Right cardiac atrium (tissue), 5 donors: Measurements from ENCODE around the gene GLIPR2. TPM values are rescaled to one million over a fixed set of nuclear protein-coding genes. Genes with fewer than 3 reads are reported as not detected.
"Not testable (repeated sequence)": the region's sequence is repeated elsewhere in the genome, so short reads cannot be mapped to it uniquely, and the experiment has no call there.

Experiments used
- ATAC-seq, 2 donors: fragments of 200-7000 bp; cut with Tn5 transposase; one replicate each; pipeline versions ENCODE4 v1.8.0 to v1.9.1; 2020; ENCODE audit warnings: moderate library complexity in 2 of 2, mild to moderate bottlenecking in 1 of 2
- DNase-seq, 3 donors: peaks; one replicate each; pipeline ENCODE4 v3.0.0-alpha.2; 2020
- H3K27ac ChIP-seq: one replicate; pipeline ENCODE4 v1.5.1; 2013; ENCODE audit warnings: mild to moderate bottlenecking, low read length, control low read depth, moderate library complexity
- H3K27me3 ChIP-seq: one replicate; pipeline ENCODE4 v1.6.1; 2013; ENCODE audit not compliant: control insufficient read depth, insufficient read depth
- H3K4me1 ChIP-seq: one replicate; pipeline ENCODE4 v1.6.1; 2013; ENCODE audit warnings: low read length; ENCODE audit not compliant: control insufficient read depth, insufficient read depth
- H3K4me3 ChIP-seq: one replicate; pipeline ENCODE4 v1.5.1; 2013; ENCODE audit warnings: low read length, control low read depth
- H3K9me3 ChIP-seq: one replicate; pipeline ENCODE4 v1.6.1; 2013; ENCODE audit warnings: low read length; ENCODE audit not compliant: control insufficient read depth
- WGBS: extraction: QIAGEN DNeasy Blood & Tissue Kit; methylation state at CpG from one replicate; pipeline ENCODE4 v1.1.7; 2013; 5-methylcytosine and 5-hydroxymethylcytosine counted together
- intact Hi-C, 4 donors: fragments of 100-400 bp; cut with DNase I; formaldehyde crosslinking; loops; one replicate each; pipeline versions ENCODE4 v1.11.0 to v1.14.0; 2022 to 2023
- polyA plus RNA-seq: library from polyadenylated mRNA; stranded (reverse); fragments of 200-250 nt; gene quantifications from one replicate; pipeline ENCODE4 v1.2.3, GENCODE V29; 2013
- total RNA-seq, 4 donors: library from RNA; stranded (reverse); fragmentation: NEBNext Ultra II Directional; extraction: Animal tissue kit (Norgen Biotek cat#: 25700); gene quantifications; one replicate each; pipeline ENCODE4 v1.2.1, GENCODE V29; 2021
- donor health status: healthy with polysubstance abuse.
- donor health status: DM: no; HTN: yes; CAD: no.
- donor health status: DM: no; HTN: no; CAD: no.
- donor health status: DM: no; HTN: yes; CAD: no; lungs with severe emphysema.
- donor health status: DM: yes; HTN: yes; CAD: no.

The GLIPR2 gene
- total and polyA plus RNA-seq, 5 donors: 8.8 to 23.2 (median 12.8) TPM

GRCh38 chr9:36164372-36164771, 27.8 kb downstream of the GLIPR2 start:
- no peaks in the 10 kb centered on the region for H3K27me3 ChIP-seq
- intact Hi-C loops: loop anchor here in 1 of 4 donors (10.0 kb wide), 1 partner anchor 60 kb away; no protein-coding TSS in a partner anchor
- DNase-seq (peak in 1 of 3 donors; percentile 67), ATAC-seq (no peak)
- 80% methylated on average over 6 of the region's 6 CpGs for WGBS
- H3K9me3 ChIP-seq: no peaks in the 10 kb centered on the region
- H3K27ac ChIP-seq: no peak overlapping the region
- H3K4me1 ChIP-seq: no peaks in the 10 kb centered on the region
- H3K4me3 ChIP-seq: no peak overlapping the region

GRCh38 chr9:36164989-36165388, 28.5 kb downstream of the GLIPR2 start:
- Histone ChIP-seq H3K4me3 (no peak overlapping the region), H3K4me1 (no peaks in the 10 kb centered on the region), H3K27me3 (no peaks in the 10 kb centered on the region), H3K27ac (no peak overlapping the region), H3K9me3 (no peaks in the 10 kb centered on the region)
- WGBS: 81% methylated on average over 3 of the region's 3 CpGs
- intact Hi-C loops: loop anchor here in 1 of 4 donors (10.0 kb wide), 1 partner anchor 60 kb away; no protein-coding TSS in a partner anchor
- DNase-seq (no peak), ATAC-seq (no peak)

- no peaks in the 10 kb centered on the region for H3K4me1 ChIP-seq
- WGBS: 38% methylated on average over 12 of the region's 12 CpGs
Measured at GRCh38 chr9:36165826-36166167, 29.3 kb downstream of the GLIPR2 start.

DNA sequence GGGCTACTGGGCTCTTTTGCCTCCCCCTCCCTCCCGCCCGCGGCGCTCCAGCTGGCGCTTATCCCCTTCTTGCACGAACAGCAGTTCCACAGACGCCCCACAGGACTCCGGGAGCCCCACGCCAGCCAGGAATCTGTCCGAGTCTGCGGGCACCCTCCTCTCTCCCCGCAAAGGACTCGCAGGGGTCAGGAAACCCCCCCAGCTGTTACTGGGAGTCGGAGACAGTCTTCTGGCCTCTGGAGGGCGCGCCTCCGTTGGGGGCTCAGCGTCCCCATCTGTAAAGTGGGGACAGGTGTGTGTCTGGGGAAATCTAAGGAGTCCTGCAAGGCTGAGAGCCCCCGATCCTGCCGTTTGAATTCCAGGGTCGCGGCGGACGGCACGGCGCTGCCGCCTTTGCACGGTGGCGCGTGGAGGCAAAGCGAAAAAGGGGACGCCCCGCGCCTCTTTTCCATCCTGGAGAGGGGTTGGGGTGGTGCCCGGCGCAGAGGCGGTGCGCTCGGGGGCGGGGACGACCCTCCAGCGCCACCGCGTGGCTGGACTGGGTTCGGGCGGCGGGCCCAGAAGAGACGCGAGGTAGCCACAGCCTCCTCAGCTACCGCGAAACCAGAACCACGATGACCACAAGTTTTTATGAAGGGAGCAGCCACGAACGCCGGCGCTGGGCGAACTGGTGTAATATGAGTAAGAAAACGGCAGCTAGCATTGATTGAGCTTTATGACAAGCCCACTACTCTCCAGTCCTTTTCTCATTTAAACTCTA, 29.8 kb downstream of the GLIPR2 start:
- Histone ChIP-seq H3K27ac (peak overlapping the region; percentile 8), H3K27me3 (no peaks in the 10 kb centered on the region), H3K4me3 (peak overlapping the region; percentile 33), H3K9me3 (no peaks in the 10 kb centered on the region), H3K4me1 (no peaks in the 10 kb centered on the region)
- 2% methylated on average over 58 of the region's 58 CpGs for WGBS
- DNase-seq: peak; percentile 84 to 94 (median 93)
- intact Hi-C loops: loop anchor here (2.0 to 10.0 kb wide), 2 partner anchors 62 to 64 kb away; no protein-coding TSS in a partner anchor
- ATAC-seq: peak; percentile 94

More at GRCh38 chr9:36165826-36166167, 29.3 kb downstream of the GLIPR2 start:
- Histone ChIP-seq H3K27ac (no peak overlapping the region), H3K4me3 (peak overlapping the region; percentile 33), H3K27me3 (no peaks in the 10 kb centered on the region), H3K9me3 (no peaks in the 10 kb centered on the region)
- intact Hi-C loops: loop anchor here (2.0 to 10.0 kb wide), 2 partner anchors 61 to 63 kb away; no protein-coding TSS in a partner anchor
- no peak for DNase-seq
- ATAC-seq: peak; percentile 20 to 50

DNA sequence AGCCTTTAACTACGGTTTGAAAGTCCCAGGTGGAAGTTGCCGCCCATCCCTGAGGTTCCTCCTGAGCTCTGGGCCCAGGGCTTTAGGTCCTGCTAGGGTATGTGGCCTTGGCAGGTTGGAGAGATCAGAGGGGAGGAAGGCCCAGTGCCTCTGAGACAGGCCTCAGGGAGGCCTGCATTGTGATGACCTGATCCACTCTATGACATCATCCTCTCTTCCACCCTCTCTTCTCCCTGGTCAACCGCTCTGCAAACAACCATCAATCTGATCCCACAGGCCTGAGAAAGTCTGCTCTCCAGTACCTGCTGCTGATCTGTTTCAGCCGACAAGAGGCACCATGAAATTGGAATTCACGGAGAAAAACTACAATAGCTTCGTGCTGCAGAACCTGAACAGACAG, 32.6 kb downstream of the GLIPR2 start, which contains the start of gene CCIN:
Gene CCIN (plus strand): TSS at position 223 of the 400 bp plus-strand sequence. CDS start 115 bp downstream, at position 338.
- Histone ChIP-seq H3K27me3 (no peaks in the 10 kb centered on the region), H3K4me1 (no peaks in the 10 kb centered on the region), H3K4me3 (no peak within 1 kb of the TSS), H3K27ac (no peak within 1 kb of the TSS), H3K9me3 (no peaks in the 10 kb centered on the region)
- DNase-seq (no peak), ATAC-seq (no peak)
- 87% methylated on average over 6 of the region's 6 CpGs for WGBS
- intact Hi-C loops: loop anchor here in 1 of 4 donors (10.0 kb wide), 1 partner anchor 64 kb away; no protein-coding TSS in a partner anchor

DNA sequence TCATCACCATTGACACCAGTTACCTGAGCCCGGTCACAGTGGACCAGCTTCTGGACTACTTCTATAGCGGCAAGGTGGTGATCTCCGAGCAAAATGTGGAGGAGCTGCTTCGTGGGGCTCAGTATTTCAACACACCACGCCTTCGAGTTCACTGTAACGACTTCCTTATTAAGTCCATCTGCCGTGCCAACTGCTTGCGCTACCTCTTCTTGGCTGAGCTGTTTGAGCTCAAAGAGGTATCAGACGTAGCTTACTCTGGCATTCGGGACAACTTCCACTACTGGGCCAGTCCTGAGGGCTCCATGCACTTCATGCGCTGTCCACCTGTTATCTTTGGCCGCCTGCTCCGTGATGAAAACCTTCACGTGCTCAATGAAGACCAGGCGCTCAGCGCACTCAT, 33.2 kb downstream of the GLIPR2 start:
- no peak for ATAC-seq
- DNase-seq: no peak
- WGBS: 90% methylated on average over 17 of the region's 17 CpGs

DNA sequence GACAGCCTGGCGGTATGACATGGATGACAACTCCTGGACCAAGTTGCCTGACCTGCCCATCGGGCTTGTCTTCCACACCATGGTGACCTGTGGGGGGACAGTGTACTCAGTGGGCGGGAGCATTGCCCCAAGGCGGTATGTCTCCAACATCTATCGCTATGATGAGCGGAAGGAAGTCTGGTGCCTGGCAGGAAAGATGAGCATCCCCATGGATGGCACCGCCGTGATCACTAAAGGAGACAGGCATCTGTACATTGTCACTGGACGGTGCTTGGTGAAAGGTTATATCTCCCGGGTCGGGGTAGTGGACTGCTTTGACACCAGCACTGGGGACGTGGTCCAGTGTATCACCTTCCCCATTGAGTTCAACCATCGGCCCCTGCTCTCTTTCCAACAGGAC, 34.0 kb downstream of the GLIPR2 start:
- 93% methylated on average over 13 of the region's 13 CpGs for WGBS
- Histone ChIP-seq H3K27me3 (no peaks in the 10 kb centered on the region), H3K4me1 (no peaks in the 10 kb centered on the region), H3K27ac (no peak overlapping the region), H3K9me3 (no peaks in the 10 kb centered on the region), H3K4me3 (no peak overlapping the region)
- ATAC-seq (no peak), DNase-seq (no peak)
- intact Hi-C loops: no loop called here

More for the DNA sequence above, 33.2 kb downstream of the GLIPR2 start:
- H3K27me3 ChIP-seq: no peaks in the 10 kb centered on the region
- H3K9me3 ChIP-seq: no peaks in the 10 kb centered on the region
- H3K4me3 ChIP-seq: no peak overlapping the region
- H3K4me1 ChIP-seq: no peaks in the 10 kb centered on the region
- no peak overlapping the region for H3K27ac ChIP-seq
- intact Hi-C loops: loop anchor here in 1 of 4 donors (10.0 kb wide), 1 partner anchor 65 kb away; no protein-coding TSS in a partner anchor

GRCh38 chr9:36173861-36174260, 37.3 kb downstream of the GLIPR2 start:
- Histone ChIP-seq H3K4me1 (no peaks in the 10 kb centered on the region), H3K9me3 (no peaks in the 10 kb centered on the region), H3K27me3 (no peaks in the 10 kb centered on the region), H3K4me3 (no peak overlapping the region), H3K27ac (no peak overlapping the region)
- WGBS: 100% methylated on average over 2 of the region's 2 CpGs
- ATAC-seq (no peak), DNase-seq (no peak)
- intact Hi-C loops: no loop called here

DNA sequence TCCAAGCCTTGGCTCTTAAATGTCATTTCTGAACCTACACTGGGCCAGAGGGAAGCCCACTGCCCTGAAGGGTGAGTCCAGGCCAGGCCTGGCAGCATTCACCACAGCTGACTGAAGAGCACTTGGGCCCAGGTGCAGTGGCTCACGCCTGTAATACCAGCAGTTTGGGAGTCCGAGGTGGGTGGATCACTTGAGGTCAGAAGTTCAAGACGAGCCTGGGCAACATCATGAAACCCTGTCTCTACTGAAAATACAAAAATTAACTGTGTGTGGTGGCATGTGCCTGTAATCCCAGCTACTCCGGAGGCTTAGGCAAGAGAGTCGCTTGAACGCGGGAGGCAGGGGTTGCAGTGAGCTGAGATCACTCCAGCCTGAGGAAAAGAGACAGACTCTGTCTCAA, 37.7 kb downstream of the GLIPR2 start:
- Histone ChIP-seq H3K4me1 (no peaks in the 10 kb centered on the region), H3K4me3 (no peak overlapping the region), H3K27me3 (no peaks in the 10 kb centered on the region), H3K27ac (no peak overlapping the region), H3K9me3 (no peaks in the 10 kb centered on the region)
- no peak for ATAC-seq
- DNase-seq: no peak
- 90% methylated on average over 7 of the region's 7 CpGs for WGBS
- intact Hi-C loops: no loop called here

- no peak for DNase-seq
- WGBS: 83% methylated on average over 3 of the region's 3 CpGs
- Histone ChIP-seq H3K4me1 (no peaks in the 10 kb centered on the region), H3K4me3 (no peak overlapping the region), H3K9me3 (no peaks in the 10 kb centered on the region), H3K27me3 (no peaks in the 10 kb centered on the region), H3K27ac (no peak overlapping the region)
- intact Hi-C loops: no loop called here
- ATAC-seq: no peak
Measured at GRCh38 chr9:36174731-36175130, 38.2 kb downstream of the GLIPR2 start.

DNA sequence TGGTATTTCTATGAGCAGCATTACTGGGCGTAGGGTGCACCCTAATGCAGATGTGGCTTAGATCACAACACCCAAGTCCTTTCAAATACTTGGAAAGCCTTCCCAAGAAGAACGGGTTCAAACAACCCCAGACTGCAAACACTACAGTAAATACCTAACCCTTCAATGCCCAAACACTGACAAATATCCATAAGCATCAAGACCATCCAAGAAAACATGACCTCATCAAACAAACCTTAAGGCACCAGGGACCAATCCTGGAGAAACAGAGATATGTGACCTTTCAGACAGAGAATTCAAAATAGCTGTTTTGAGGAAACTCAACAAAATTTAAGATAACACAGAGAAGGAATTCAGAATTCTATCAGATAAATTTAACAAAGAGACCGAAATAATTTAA, 38.7 kb downstream of the GLIPR2 start:
- H3K27me3 ChIP-seq, H3K4me3 ChIP-seq, DNase-seq, ATAC-seq, H3K4me1 ChIP-seq, H3K9me3 ChIP-seq, H3K27ac ChIP-seq, intact Hi-C loops: not testable (repeated sequence)
- WGBS: 89% methylated on average over 3 of the region's 3 CpGs
